Right lobe of liver (tissue), 6 donors: ENCODE results near the gene IP6K2. TPM values are rescaled to one million over a fixed set of nuclear protein-coding genes. Genes with fewer than 3 reads are reported as not detected.

ENCODE experiments used
- ATAC-seq, 4 donors: fragments of 200-7000 bp; cut with Tn5 transposase; one replicate each; pipeline ENCODE4 v1.9.1; 2020; ENCODE audit warnings: mild to moderate bottlenecking in 4 of 4, moderate library complexity in 4 of 4
- DNase-seq, 3 donors: peaks; one replicate each; pipeline ENCODE4 v3.0.0-alpha.2; 2020
- H3K27ac ChIP-seq, 3 donors: fragments of 200-600 bp; one replicate each; pipeline ENCODE4 v1.8.0; 2022
- H3K27me3 ChIP-seq, 2 donors: fragments of 200-600 bp; one replicate each; pipeline ENCODE4 v1.8.0; 2022
- H3K36me3 ChIP-seq, 4 donors: fragments of 200-600 bp; sonication (generic) in 1 of 4; one replicate each; pipeline versions ENCODE4 v1.5.1 to v1.8.0; 2017 to 2022; ENCODE audit warnings: control low read depth in 1 of 4
- H3K4me1 ChIP-seq, 4 donors: fragments of 200-600 bp; sonication (generic) in 1 of 4; one replicate each; pipeline versions ENCODE4 v1.5.1 to v1.8.0; 2017 to 2022; ENCODE audit warnings: control low read depth in 1 of 4
- H3K4me3 ChIP-seq, 3 donors: fragments of 200-600 bp; one replicate each; pipeline ENCODE4 v1.8.0; 2022
- H3K9me3 ChIP-seq, 4 donors: fragments of 200-600 bp; sonication (generic) in 1 of 4; one replicate each; pipeline versions ENCODE4 v1.5.1 to v1.8.0; 2017 to 2022; ENCODE audit warnings: control low read depth in 1 of 4
- POLR2A ChIP-seq: fragments of 450-650 bp; IDR thresholded peaks from one replicate; pipeline ENCODE4 v1.6.1; 2017; ENCODE audit warnings: antibody characterized with exemption, mild to moderate bottlenecking
- WGBS: methylation state at CpG from one replicate; pipeline ENCODE4 v1.1.6; 2018; ENCODE audit warnings: low coverage, low lambda C conversion rate; ENCODE audit not compliant: insufficient coverage; ENCODE audit errors: missing lambda C conversion rate; 5-methylcytosine and 5-hydroxymethylcytosine counted together
- intact Hi-C, 2 donors: fragments of 100-400 bp; cut with DNase I; formaldehyde crosslinking; loops; one replicate each; pipeline versions ENCODE4 v1.11.2 to v1.14.1; 2022
- total RNA-seq, 6 experiments: library from RNA; depleted of rRNA in 2 of 6; stranded (reverse); fragments of >200 nt in 2 of 6; fragmentation: NEBNext Ultra II Directional in 3 of 6; extraction: Animal tissue kit (Norgen Biotek cat#: 25700) in 3 of 6; gene quantifications; one replicate each; pipeline versions ENCODE4 v1.1.0 to v1.2.4, GENCODE V29; 2016 to 2023
- TF ChIP-seq, protein P1 (sequence below), 4 donors: fragments of 200-600 bp in 3 of 4; fragments of 450-650 bp in 1 of 4; IDR thresholded peaks; one replicate each; pipeline versions ENCODE4 v1.5.1 to v1.8.0; 2016 to 2022; ENCODE audit warnings: antibody characterized with exemption in 4 of 4, mild to moderate bottlenecking in 2 of 4
- donor health status: DM: no; HTN: yes; CAD: no.
- donor health status: DM: no; HTN: no; CAD: no.
- donor health status: DM: no; HTN: no; CAD: no.
- donor health status: DM: no; HTN: yes; CAD: no.
- donor health status: DM: no; HTN: yes; CAD: no.

Gene IP6K2
- total RNA-seq, 6 experiments from 2014 or later = 25.4 to 31.4 (median 27.4) TPM

- Histone ChIP-seq H3K4me3 (no peak overlapping the region), H3K27ac (no peak overlapping the region), H3K36me3 (peaks cover 0 to 5% (median 4%) of the 10 kb centered on the region in 4 donors), H3K27me3 (no peaks in the 10 kb centered on the region), H3K9me3 (no peaks in the 10 kb centered on the region), H3K4me1 (no peaks in the 10 kb centered on the region)
- 94% methylated on average over 6 of the region's 9 CpGs for WGBS
- intact Hi-C loops = no loop called here
- DNase-seq (no peak), ATAC-seq (peak in 2 of 4 donors; percentile 8 to 18)
- no peak for TF ChIP-seq POLR2A
- TF ChIP-seq, protein P1, sequence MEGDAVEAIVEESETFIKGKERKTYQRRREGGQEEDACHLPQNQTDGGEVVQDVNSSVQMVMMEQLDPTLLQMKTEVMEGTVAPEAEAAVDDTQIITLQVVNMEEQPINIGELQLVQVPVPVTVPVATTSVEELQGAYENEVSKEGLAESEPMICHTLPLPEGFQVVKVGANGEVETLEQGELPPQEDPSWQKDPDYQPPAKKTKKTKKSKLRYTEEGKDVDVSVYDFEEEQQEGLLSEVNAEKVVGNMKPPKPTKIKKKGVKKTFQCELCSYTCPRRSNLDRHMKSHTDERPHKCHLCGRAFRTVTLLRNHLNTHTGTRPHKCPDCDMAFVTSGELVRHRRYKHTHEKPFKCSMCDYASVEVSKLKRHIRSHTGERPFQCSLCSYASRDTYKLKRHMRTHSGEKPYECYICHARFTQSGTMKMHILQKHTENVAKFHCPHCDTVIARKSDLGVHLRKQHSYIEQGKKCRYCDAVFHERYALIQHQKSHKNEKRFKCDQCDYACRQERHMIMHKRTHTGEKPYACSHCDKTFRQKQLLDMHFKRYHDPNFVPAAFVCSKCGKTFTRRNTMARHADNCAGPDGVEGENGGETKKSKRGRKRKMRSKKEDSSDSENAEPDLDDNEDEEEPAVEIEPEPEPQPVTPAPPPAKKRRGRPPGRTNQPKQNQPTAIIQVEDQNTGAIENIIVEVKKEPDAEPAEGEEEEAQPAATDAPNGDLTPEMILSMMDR (IDR thresholded peaks at IDR 0.05) = no peak
Measured at GRCh38 chr3:48674505-48674904, 42.5 kb downstream of the IP6K2 start.

- WGBS = 56% methylated on average over 1 of the region's 1 CpG
- intact Hi-C loops = no loop called here
- Histone ChIP-seq H3K27me3 (no peaks in the 10 kb centered on the region), H3K9me3 (no peaks in the 10 kb centered on the region), H3K27ac (no peak overlapping the region), H3K36me3 (no peaks in the 10 kb centered on the region), H3K4me1 (no peaks in the 10 kb centered on the region), H3K4me3 (no peak overlapping the region)
- DNase-seq (no peak), ATAC-seq (no peak)
- TF ChIP-seq POLR2A = no peak
- TF ChIP-seq, protein P1 (IDR thresholded peaks at IDR 0.05) = no peak
Measured at GRCh38 chr3:48672522-48672921, 44.5 kb downstream of the IP6K2 start.

GRCh38 chr3:48664929-48665328 is 52.1 kb downstream of the IP6K2 start:
- peaks cover 0 to 17% (median 4%) of the 10 kb centered on the region in 4 donors for H3K4me1 ChIP-seq
- no peak for DNase-seq
- no peaks in the 10 kb centered on the region for H3K36me3 ChIP-seq
- ATAC-seq = no peak
- H3K9me3 ChIP-seq = no peaks in the 10 kb centered on the region
- 90% methylated on average over 1 of the region's 4 CpGs for WGBS
- TF ChIP-seq, protein P1 (IDR thresholded peaks at IDR 0.05) = no peak
- no peak for TF ChIP-seq POLR2A
- peaks cover 0 to 10% of the 10 kb centered on the region in 2 donors for H3K27me3 ChIP-seq
- no peak overlapping the region for H3K4me3 ChIP-seq
- intact Hi-C loops = no loop called here
- H3K27ac ChIP-seq = no peak overlapping the region

- no peaks in the 10 kb centered on the region for H3K36me3 ChIP-seq
- DNase-seq (no peak), ATAC-seq (no peak)
- no peak overlapping the region for H3K4me3 ChIP-seq
- TF ChIP-seq, protein P1 (IDR thresholded peaks at IDR 0.05) = no peak
- WGBS = 86% methylated on average over 7 of the region's 11 CpGs
- H3K4me1 ChIP-seq = peaks cover 0 to 17% (median 4%) of the 10 kb centered on the region in 4 donors
- H3K27me3 ChIP-seq = peaks cover 0 to 10% of the 10 kb centered on the region in 2 donors
- H3K27ac ChIP-seq = no peak overlapping the region
- no peaks in the 10 kb centered on the region for H3K9me3 ChIP-seq
- intact Hi-C loops = no loop called here
Measured at GRCh38 chr3:48664313-48664644, 52.7 kb downstream of the IP6K2 start.
